DOHH2 (cell line): ENCODE measurements around the gene SH3GL3.

Source experiments
- CTCF ChIP-seq: fragments of 200-600 bp; sonication (generic); IDR thresholded peaks from one replicate; pipeline ENCODE4 v1.5.1; 2014; ENCODE audit warnings: antibody characterized with exemption, mild to moderate bottlenecking, low read depth, low read length; ENCODE audit not compliant: poor library complexity, severe bottlenecking
- EZH2phosphoT487 ChIP-seq: fragments of 200-600 bp; sonication (generic); IDR thresholded peaks from 2 replicates; pipeline ENCODE4 v1.6.1; 2017; ENCODE audit warnings: borderline replicate concordance, mild to moderate bottlenecking, antibody characterized with exemption, low read length, moderate library complexity, mixed read lengths

- TF ChIP-seq CTCF (no peak), EZH2phosphoT487 (no peak)
Measured at GRCh38 chr15:83658430-83659416, 211.6 kb downstream of the SH3GL3 start.
